Prostate gland (tissue), 2 donors: ENCODE measurements around the gene IGF2BP3. TPM values are rescaled to one million over a fixed set of nuclear protein-coding genes. Genes with fewer than 3 reads are reported as not detected.

Source experiments
- DNase-seq: peaks from one replicate; pipeline ENCODE4 v3.0.0-alpha.2; 2019; ENCODE audit warnings: low spot score
- H3K27ac ChIP-seq, 2 donors: fragments of 200-600 bp; sonication (generic); 2 replicates each; pipeline ENCODE4 v1.5.1; 2017 to 2019
- H3K27me3 ChIP-seq: fragments of 200-600 bp; sonication (generic); replicated peaks from 2 replicates; pipeline ENCODE4 v1.5.1; 2019; ENCODE audit not compliant: insufficient read depth
- H3K36me3 ChIP-seq, 2 donors: fragments of 200-600 bp; sonication (generic); 1 replicate in 1 of 2; 2 replicates in 1 of 2; pipeline versions ENCODE4 v1.5.1 to v1.8.1; 2017 to 2019
- H3K4me1 ChIP-seq: fragments of 200-600 bp; sonication (generic); replicated peaks from 2 replicates; pipeline ENCODE4 v1.5.1; 2019
- H3K4me3 ChIP-seq, 2 donors: fragments of 200-600 bp; sonication (generic); 2 replicates each; pipeline ENCODE4 v1.5.1; 2017 to 2019
- H3K9me3 ChIP-seq: fragments of 200-600 bp; sonication (generic); 2 replicates; pipeline ENCODE4 v1.5.1; 2017
- CTCF ChIP-seq, 4 experiments: fragments of 200-600 bp in 2 of 4; fragments of 450-650 bp in 2 of 4; sonication (generic) in 2 of 4; IDR thresholded peaks; 1 replicate in 3 of 4; 2 replicates in 1 of 4; pipeline ENCODE4 v1.5.1; 2016 to 2019; ENCODE audit warnings: antibody characterized with exemption in 4 of 4, mild to moderate bottlenecking in 2 of 4, moderate library complexity in 2 of 4
- POLR2A ChIP-seq: fragments of 450-650 bp; IDR thresholded peaks from one replicate; pipeline ENCODE4 v1.6.1; 2016; ENCODE audit warnings: antibody characterized with exemption, mild to moderate bottlenecking
- POLR2AphosphoS5 ChIP-seq: sonication (generic); formaldehyde crosslinking; IDR thresholded peaks from one replicate; pipeline ENCODE4 v1.6.1; 2017; ENCODE audit warnings: antibody characterized with exemption
- WGBS: methylation state at CpG from one replicate; pipeline ENCODE4 v1.1.5; 2018; 5-methylcytosine and 5-hydroxymethylcytosine counted together
- intact Hi-C: fragments of 100-400 bp; cut with DNase I; formaldehyde crosslinking; loops from one replicate; pipeline ENCODE4 v1.14.2; 2022
- total RNA-seq, 2 donors: library from RNA; depleted of rRNA; stranded (reverse); fragments of >200 nt; gene quantifications; one replicate each; pipeline ENCODE4 v1.1.0, GENCODE V29; 2016

Gene IGF2BP3
- total RNA-seq, 2 donors from 2014 or later: 9.6 TPM; not detected in 1

GRCh38 chr7:23279819-23280525 lies 190.3 kb downstream of the IGF2BP3 start:
- no peak for TF ChIP-seq POLR2A
- TF ChIP-seq CTCF (IDR thresholded peaks at IDR 0.05): no peak
- no peak for TF ChIP-seq POLR2AphosphoS5
- intact Hi-C loops: loop anchor here (10.0 kb wide), 1 partner anchor 265 kb away; no protein-coding TSS in a partner anchor
- H3K27me3 ChIP-seq: no peaks in the 10 kb centered on the region
- no peak for DNase-seq
- no peak overlapping the region for H3K27ac ChIP-seq
- WGBS: 96% methylated on average over 2 of the region's 2 CpGs
- no peaks in the 10 kb centered on the region for H3K4me1 ChIP-seq
- H3K9me3 ChIP-seq: no peaks in the 10 kb centered on the region
- H3K4me3 ChIP-seq: no peak overlapping the region
- H3K36me3 ChIP-seq: no peaks in the 10 kb centered on the region

- no peaks in the 10 kb centered on the region for H3K9me3 ChIP-seq
- H3K27ac ChIP-seq: no peak overlapping the region
- H3K36me3 ChIP-seq: no peaks in the 10 kb centered on the region
- intact Hi-C loops: loop anchor here (10.0 kb wide), 1 partner anchor 267 kb away; no protein-coding TSS in a partner anchor
- WGBS: 34% methylated on average over 6 of the region's 6 CpGs
- H3K4me3 ChIP-seq: no peak overlapping the region
- no peaks in the 10 kb centered on the region for H3K27me3 ChIP-seq
- peak; percentile 20 for DNase-seq
- no peaks in the 10 kb centered on the region for H3K4me1 ChIP-seq
- no peak for TF ChIP-seq POLR2AphosphoS5
- peak in 3 of 4 experiments; percentile 43 to 63 (median 60) for TF ChIP-seq CTCF (IDR thresholded peaks at IDR 0.05)
Measured at GRCh38 chr7:23277359-23277989, 192.8 kb downstream of the IGF2BP3 start.

GRCh38 chr7:23276947-23277346 lies 193.3 kb downstream of the IGF2BP3 start:
- Histone ChIP-seq H3K27me3 (no peaks in the 10 kb centered on the region), H3K9me3 (no peaks in the 10 kb centered on the region), H3K4me3 (no peak overlapping the region), H3K4me1 (no peaks in the 10 kb centered on the region), H3K27ac (no peak overlapping the region), H3K36me3 (no peaks in the 10 kb centered on the region)
- intact Hi-C loops: loop anchor here (10.0 kb wide), 1 partner anchor 268 kb away; no protein-coding TSS in a partner anchor
- TF ChIP-seq POLR2AphosphoS5 (no peak), CTCF (IDR thresholded peaks at IDR 0.05) (no peak), POLR2A (no peak)
- 87% methylated on average over 3 of the region's 3 CpGs for WGBS
- DNase-seq: no peak

- intact Hi-C loops: loop anchor here (10.0 kb wide), 1 partner anchor 268 kb away; no protein-coding TSS in a partner anchor
- 73% methylated on average over 5 of the region's 5 CpGs for WGBS
- no peak overlapping the region for H3K27ac ChIP-seq
- H3K9me3 ChIP-seq: no peaks in the 10 kb centered on the region
- no peaks in the 10 kb centered on the region for H3K4me1 ChIP-seq
- no peaks in the 10 kb centered on the region for H3K36me3 ChIP-seq
- TF ChIP-seq POLR2AphosphoS5 (no peak), CTCF (IDR thresholded peaks at IDR 0.05) (no peak), POLR2A (no peak)
- DNase-seq: no peak
- no peak overlapping the region for H3K4me3 ChIP-seq
- H3K27me3 ChIP-seq: no peaks in the 10 kb centered on the region
Measured at GRCh38 chr7:23276376-23276775, 193.9 kb downstream of the IGF2BP3 start.
